ENCODE data around the gene SEMA5B.

The SEMA5B gene

DNA sequence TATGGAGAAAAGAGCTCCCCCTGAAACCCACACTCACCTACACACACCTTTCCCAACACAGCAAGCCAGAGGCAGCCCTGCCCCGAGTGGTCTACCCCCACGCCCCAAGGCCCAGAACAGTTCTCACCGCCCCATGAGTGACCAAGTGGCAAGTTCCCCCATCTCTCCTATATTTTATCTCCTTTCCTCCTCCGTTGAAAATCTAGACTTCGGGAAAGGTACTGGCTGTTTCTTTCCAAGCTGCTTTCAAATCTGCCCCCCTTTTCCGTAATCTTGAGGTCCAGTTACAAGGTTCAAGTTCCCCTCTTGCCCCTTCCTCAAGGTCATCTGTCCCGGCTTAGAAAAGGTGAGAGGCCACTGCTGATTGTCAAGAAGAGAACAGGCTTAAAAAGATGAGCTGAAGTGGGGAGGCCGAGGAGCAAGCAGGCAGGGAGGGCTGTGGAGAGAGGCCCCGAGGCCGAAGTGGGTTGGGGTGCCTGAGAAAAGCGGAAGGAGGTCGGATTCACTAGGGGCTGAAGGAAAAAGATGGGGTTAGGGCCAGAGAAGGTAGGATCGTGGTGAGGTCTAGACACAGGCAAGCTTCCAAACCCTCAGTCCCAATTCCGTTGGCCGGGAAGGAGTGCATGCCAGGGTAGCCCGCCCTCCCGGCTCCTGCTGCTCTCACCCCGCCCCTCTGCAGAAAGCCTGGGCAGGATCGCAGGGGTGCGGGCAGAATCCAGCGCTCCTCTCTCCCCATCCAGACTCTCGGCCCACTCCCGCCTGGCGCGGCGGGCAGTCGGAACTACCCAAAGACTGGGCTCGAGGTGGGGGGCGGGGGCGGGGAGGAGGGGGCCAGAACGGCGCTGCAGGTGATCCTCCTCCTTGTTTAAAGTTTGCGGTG is 1.7 kb downstream of the SEMA5B start:
- no peak for DNase-seq (ENCODE audit: low spot score)

DNA sequence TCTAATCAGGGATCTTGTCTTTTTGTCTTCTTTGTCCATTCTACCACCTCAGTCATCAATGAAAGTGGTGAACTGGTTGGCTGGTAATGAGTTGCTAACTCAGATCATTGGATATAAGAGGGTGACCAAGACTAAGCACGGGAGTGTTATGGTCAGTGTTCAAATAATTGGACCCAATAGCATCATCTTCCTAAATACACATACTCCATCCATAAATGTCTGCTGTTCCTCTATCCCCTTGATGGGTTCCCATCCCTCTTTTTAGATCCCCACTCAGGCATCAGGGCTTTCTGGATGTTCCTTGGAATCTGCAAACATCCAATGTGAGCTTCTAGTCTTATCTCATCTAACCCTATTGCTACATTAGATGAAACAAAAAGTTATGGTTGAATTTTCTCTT is 3.5 kb downstream of the SEMA5B start:
- no peak for DNase-seq (ENCODE audit: low spot score)

DNA sequence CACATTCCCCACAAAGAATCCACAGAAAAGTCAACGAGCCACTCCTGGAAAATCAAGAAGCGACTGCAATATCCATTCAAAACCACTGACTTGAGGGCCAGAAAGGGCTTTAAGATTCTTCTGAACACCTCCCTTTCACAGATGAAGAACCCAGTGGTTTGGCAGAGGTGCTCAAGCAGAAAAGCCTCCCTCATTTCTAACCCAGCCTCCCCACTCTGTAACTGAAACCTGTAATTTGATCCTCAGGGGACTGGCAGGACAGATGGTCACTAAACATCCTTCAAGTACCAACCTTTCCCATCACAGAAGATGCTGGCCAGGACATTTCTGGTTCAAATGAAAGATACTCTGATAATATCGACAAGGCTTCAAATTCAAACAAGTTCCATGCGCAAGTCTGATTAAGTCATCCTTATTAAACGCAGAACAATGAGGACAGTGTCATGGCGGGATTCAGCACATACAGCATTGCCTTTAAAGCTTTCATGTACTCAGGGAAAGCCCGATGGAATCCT is 5.5 kb downstream of the SEMA5B start:
- DNase-seq (ENCODE audit: low spot score): no peak

DNA sequence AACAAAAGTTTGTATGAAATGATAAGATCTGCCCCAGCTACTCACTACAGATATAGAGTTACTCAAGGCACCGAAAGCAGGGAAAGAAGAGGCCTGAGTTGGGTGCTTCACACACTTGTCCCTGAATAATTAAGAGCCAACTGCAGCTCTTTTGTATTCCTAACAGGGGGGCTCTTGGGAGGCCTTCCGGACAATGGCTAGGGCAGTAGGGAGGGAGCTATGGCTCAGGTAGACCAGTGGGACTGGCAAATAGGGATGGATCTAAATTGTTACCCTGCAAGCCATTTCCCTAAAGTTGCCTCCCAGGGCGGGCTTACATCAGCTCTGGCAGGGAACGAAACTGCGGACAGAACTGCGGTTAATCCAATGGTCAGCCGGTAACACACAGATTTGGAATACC is 6.2 kb downstream of the SEMA5B start:
- DNase-seq (ENCODE audit: low spot score): no peak

- no peak for DNase-seq (ENCODE audit: low spot score)
These were observed 6.9 kb downstream of the SEMA5B start for GRCh38 chr3:123020709-123021108.

GRCh38 chr3:123019591-123019990 is 8.0 kb downstream of the SEMA5B start:
- DNase-seq (ENCODE audit: low spot score): no peak

GRCh38 chr3:123019161-123019560 is 8.4 kb downstream of the SEMA5B start:
- DNase-seq (ENCODE audit: low spot score): no peak

GRCh38 chr3:123018683-123019082 is 8.9 kb downstream of the SEMA5B start:
- no peak for DNase-seq (ENCODE audit: low spot score)

- DNase-seq (ENCODE audit: low spot score): no peak
These were observed 12.0 kb downstream of the SEMA5B start for GRCh38 chr3:123015596-123015995.

GRCh38 chr3:123013876-123014275 is 13.7 kb downstream of the SEMA5B start:
- DNase-seq (ENCODE audit: low spot score): no peak

GRCh38 chr3:123012652-123013051 is 14.9 kb downstream of the SEMA5B start:
- DNase-seq (ENCODE audit: low spot score): no peak

DNA sequence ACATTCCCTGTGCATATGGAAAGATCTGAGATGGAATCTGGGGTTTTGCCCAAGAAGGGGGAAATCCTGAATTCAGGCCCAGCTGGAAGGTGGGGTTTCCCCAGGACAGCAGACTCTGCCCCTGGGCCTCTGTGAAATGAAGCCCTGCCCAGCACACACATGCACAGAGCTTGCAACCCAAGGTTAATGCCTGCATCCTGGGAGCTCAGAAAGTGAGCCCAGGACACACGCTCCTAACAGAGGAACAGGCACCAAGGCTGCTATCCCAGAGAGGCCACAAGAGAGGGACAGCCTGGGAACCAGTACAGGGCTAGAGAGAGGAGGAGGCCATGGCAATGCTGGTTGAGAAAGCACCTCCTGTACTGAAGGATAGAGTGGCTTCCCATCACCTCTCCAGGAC is 16.1 kb downstream of the SEMA5B start:
- DNase-seq (ENCODE audit: low spot score): no peak

DNA sequence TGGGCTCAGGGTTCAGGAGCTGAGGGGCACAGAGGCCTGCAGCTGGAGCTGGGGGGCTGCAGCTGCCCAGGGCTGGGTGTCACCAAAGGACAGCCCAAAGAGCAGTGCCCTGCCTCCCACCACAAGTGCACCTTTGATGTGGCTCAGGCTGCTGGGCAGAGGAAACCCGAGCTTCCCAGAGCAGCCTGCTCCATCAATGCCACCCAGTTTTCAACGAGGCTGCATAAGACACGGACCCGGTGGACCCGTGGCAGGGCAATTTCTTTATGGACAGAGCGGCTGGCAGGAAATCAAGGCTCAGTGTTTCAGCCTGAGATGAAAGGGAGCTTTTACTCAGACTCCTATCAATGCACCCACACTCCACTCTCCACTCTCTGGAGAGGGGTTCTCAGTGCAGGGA is 18.7 kb downstream of the SEMA5B start:
- no peak for DNase-seq (ENCODE audit: low spot score)

DNA sequence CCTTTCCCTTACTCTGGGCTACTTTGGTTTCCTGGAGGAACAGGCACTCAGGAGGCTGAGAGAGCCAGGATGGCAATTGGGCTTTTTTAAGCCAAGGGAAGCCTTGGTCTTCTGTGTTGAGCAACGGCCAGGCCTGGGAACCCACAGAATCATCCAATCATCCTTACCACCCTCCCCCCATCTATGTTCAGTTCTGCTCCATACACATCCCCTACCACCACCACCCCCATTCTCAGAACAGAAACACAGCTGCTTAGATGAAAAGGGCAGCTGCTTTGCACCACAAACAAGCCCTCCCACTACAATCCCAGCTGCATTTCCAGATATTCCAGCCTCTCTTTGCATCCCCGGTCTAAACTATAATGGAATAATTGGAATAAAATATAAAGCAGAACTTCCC is 21.0 kb downstream of the SEMA5B start:
- DNase-seq (ENCODE audit: low spot score): no peak

- DNase-seq (ENCODE audit: low spot score): no peak
These were observed 22.3 kb downstream of the SEMA5B start for GRCh38 chr3:123005291-123005690.

- DNase-seq (ENCODE audit: low spot score): no peak
These were observed 23.2 kb downstream of the SEMA5B start for GRCh38 chr3:123004201-123004918.

DNA sequence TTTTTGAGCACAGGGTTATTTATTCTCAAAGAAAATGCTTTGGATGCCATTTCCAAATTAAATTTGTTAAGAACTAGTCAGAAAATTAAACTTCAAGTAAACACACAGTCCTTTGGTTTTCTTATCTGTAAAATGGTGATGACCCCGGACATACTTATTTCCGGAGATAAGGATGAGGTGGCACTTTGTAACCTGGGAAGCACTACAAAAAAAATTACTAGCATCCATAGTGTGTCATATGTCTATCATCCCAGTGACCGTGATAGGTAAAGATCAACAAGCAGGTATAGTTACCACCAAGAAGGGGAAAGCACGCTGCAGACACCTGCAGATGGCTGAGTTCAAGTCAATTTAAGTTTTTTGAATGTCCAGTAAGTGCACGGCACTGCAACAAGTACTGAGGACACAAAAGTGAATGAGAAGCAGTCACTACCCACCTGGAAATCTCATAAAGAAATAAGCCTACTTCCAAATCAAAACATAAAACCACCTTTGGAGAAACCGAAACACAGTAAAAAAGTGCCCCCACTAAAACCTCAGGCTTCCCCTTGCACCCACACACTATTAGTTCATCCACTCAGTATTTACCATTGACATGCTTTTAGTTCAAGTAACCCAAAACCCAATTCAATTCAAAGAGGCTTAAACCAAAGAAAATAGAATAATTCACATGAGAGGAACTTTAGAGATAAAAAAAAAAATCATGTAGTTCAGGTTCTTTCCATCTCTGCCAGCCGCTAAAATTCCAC is 24.6 kb downstream of the SEMA5B start:
- no peak for DNase-seq (ENCODE audit: low spot score)

GRCh38 chr3:123002100-123002748 is 25.3 kb downstream of the SEMA5B start:
- DNase-seq (ENCODE audit: low spot score): no peak

DNA sequence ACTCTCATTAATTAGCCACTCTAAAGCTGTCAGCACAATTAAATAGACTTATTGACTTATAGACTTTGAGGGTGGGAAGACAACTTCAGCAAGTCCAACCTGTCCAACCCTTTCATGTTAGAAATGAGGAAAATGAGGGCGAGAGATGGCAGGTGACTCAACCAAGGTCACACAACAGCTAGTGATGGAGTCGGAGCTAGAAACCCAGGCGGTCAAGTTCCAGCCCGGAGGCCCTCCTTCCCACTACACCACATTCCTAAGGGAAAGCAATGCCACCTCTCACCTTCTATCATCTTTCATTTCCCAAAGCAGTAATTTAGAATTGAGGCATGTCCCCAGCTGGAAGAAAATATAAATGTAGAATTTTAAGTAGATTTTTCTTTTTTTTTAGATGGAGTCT is 28.7 kb downstream of the SEMA5B start:
- no peak for DNase-seq (ENCODE audit: low spot score)

GRCh38 chr3:122998206-122998605 is 29.4 kb downstream of the SEMA5B start:
- DNase-seq (ENCODE audit: low spot score): no peak

DNA sequence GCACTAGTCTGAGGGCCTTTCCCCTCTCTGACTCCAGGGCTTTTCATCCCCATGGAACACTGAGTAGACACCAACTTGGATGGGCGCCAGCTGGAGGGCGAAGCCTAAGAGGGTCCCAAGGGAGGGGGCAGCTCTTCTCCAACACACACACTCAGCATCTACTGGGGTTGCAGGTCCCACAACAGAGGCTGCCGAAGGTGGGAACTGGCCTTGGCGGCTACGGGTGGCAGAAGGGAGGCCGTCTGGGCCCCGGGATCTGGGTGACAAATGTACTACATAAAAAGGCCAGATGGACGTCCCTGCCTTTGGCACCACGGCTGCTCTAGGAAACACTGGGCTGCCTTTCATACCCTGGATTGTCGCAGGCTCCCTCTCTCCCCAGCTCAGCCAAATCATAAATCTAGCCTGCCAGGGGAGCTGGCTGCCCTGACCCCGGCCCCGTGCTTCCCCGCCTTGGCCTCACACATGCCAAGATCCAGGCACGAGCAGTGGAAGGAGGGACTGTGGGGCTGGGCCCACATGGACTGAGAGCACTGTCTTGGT is 31.5 kb downstream of the SEMA5B start:
- no peak for DNase-seq (ENCODE audit: low spot score)

DNA sequence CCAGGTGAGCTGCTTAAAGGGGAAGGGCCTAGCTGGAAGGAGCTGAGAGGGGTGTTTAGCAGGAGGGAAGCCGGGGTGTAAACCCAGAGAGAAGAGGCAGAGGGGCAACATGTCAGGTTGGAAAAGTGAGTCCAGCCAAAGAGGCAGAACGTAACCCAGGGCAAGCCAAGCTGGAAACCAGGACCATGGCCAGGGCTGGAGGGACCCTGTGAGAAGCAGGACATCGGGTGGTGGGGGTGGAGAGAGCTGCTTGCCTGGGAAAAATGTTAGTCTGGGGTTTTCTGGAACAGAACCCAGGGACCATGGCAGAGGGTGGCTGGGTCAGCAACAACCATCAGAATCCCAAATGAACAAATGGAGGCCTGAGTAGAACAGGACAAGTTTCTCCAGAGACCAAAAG is 32.6 kb downstream of the SEMA5B start:
- DNase-seq (ENCODE audit: low spot score): no peak
